Fibroblast of pulmonary artery (primary cell): Measurements from ENCODE around the gene EFHD1.

Source experiments
- DNase-seq: peaks from one replicate; pipeline ENCODE4 v3.0.0-alpha.2; 2010; ENCODE audit warnings: low read depth
- H3K4me3 ChIP-seq: replicated peaks from 2 replicates; pipeline ENCODE4 v1.5.1; 2011; ENCODE audit warnings: low read depth, mild to moderate bottlenecking, control low read depth, low read length, moderate library complexity
- TF ChIP-seq, protein P1 (sequence below): IDR thresholded peaks from 2 replicates; pipeline ENCODE4 v1.5.1; 2011; ENCODE audit warnings: mild to moderate bottlenecking, control low read depth, low read length, inconsistent platforms; ENCODE audit errors: missing control alignments

EFHD1 gene, protein sequence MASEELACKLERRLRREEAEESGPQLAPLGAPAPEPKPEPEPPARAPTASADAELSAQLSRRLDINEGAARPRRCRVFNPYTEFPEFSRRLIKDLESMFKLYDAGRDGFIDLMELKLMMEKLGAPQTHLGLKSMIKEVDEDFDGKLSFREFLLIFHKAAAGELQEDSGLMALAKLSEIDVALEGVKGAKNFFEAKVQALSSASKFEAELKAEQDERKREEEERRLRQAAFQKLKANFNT

DNA sequence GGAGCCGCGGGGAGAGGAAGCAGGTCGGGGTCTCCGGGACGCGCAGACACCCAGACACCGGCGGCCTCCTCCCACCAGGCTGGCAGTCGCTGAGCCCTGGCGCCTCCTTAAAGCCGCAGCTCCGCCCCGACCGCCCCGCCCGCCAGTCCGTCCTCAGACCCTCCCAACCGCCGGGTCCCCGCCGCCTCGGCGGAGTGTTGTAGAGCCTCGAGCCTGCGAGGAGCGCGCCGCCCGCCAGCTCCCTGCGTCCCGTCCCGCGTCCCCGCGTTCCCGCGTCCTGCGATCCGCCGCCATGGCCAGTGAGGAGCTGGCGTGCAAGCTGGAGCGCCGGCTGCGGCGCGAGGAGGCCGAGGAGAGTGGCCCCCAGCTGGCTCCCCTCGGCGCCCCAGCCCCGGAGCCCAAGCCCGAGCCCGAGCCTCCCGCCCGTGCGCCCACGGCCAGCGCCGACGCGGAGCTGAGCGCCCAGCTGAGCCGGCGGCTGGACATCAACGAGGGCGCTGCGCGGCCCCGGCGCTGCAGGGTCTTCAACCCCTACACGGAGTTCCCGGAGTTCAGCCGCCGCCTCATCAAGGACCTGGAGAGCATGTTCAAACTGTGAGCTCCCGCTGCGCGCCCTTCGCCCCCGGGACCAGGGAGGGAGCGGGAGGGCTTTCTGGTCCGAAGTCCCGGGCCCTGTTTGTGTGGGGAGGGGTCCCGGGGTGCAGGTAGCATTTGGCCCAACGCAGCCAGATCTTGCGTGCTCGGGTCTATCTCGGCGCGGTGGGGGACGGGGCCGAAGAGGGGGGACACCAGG, at the start of gene EFHD1:
EFHD1 (plus strand) TSS at position 192 of the 793 bp plus-strand sequence; CDS start at position 293, 101 bp downstream.
- TF ChIP-seq, protein P1, sequence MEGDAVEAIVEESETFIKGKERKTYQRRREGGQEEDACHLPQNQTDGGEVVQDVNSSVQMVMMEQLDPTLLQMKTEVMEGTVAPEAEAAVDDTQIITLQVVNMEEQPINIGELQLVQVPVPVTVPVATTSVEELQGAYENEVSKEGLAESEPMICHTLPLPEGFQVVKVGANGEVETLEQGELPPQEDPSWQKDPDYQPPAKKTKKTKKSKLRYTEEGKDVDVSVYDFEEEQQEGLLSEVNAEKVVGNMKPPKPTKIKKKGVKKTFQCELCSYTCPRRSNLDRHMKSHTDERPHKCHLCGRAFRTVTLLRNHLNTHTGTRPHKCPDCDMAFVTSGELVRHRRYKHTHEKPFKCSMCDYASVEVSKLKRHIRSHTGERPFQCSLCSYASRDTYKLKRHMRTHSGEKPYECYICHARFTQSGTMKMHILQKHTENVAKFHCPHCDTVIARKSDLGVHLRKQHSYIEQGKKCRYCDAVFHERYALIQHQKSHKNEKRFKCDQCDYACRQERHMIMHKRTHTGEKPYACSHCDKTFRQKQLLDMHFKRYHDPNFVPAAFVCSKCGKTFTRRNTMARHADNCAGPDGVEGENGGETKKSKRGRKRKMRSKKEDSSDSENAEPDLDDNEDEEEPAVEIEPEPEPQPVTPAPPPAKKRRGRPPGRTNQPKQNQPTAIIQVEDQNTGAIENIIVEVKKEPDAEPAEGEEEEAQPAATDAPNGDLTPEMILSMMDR: no peak
- H3K4me3 ChIP-seq: peak within 1 kb of the TSS; percentile 53
- DNase-seq: peak; percentile 44

DNA sequence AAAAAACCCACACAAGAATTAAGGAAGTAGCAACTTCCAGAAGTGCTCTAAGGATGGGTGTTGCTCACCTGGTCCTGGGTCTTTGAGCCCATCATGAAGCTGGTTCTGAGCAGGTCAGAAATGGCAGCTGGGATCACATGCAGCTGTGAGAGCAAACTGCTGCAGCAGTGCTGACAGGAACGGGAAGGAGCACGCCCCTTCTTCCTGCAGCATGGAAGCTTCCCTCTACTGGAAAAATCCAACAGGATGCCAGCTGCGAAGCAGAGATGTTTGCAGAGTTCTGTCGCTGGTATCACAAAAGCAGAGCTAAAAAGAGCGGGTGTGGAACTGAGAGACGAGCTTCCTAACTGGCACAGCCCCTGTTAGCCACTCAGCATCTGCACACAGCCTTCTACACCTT, 49.2 kb upstream of the EFHD1 start:
- TF ChIP-seq, protein P1: no peak
- DNase-seq: no peak
- H3K4me3 ChIP-seq: no peak overlapping the region

DNA sequence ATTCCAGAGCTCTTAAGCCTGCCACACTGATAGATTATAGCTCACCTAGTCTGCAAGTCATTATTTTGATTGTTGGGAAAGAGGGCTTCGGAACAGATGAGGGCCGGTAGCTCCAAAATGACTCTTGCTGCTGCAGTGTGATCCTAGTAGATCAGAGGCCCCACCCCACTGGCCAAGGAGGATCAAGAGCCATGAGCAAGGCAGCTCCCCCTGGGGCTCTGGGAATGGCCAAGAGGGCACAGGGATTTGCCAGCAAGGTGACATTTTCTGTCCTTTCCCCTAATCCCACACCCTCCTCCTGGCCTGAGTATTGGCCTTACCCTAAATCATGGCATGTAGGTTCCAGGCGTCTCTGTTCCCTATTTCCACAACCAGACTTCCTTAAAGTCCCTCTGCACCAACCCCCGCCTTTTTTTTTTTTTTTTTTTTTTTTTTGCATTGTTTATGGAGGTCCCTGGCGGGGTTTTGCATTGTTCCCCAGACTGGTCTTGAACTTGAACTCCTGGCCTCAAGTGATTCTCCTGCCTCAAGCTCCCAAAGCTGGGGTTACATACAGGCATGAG, 46.4 kb upstream of the EFHD1 start:
- no peak for DNase-seq

DNA sequence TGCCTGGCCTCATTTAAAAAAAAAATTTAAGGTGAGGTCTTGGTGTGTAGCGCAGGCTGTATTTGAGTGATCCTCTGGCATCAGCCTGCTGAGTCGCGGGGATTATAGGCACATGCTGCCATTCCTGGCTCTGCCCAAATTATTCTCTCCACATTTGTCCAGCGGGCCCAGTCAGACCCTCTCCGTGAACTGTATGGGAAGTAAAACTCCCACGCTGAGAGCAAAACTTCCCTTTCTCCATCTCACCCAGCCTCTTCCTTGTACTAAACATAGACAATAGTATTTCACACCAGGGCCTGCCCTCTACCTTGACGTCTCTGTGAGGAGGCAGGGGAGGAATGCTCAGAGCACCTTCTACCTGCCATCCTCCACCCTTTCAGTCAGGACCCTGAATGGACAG, 45.9 kb upstream of the EFHD1 start:
- no peak overlapping the region for H3K4me3 ChIP-seq
- TF ChIP-seq, protein P1: no peak
- DNase-seq: no peak

More for the DNA sequence above, 46.4 kb upstream of the EFHD1 start:
- TF ChIP-seq, protein P1: no peak
- H3K4me3 ChIP-seq: no peak overlapping the region

DNA sequence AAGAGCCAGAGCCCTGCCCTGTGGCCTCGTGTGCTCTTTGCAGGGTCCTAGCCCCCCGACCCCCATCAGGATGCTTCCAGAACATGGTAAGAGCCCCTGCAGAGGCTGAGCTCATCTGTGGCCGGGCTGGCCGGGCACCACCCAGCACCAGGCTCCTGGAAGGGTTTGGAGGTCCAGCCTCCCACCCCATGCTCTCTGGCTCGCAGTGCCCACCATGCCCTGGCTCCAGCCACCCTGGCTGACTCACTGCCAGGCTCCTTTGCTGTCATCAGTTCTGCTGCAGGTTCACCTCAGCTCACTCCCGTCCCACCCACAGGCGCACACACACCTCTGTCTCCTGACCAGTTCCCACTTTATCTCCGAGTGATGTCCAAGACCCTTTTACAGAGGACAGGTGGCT, 45.4 kb upstream of the EFHD1 start:
- TF ChIP-seq, protein P1: no peak
- no peak overlapping the region for H3K4me3 ChIP-seq
- DNase-seq: no peak

DNA sequence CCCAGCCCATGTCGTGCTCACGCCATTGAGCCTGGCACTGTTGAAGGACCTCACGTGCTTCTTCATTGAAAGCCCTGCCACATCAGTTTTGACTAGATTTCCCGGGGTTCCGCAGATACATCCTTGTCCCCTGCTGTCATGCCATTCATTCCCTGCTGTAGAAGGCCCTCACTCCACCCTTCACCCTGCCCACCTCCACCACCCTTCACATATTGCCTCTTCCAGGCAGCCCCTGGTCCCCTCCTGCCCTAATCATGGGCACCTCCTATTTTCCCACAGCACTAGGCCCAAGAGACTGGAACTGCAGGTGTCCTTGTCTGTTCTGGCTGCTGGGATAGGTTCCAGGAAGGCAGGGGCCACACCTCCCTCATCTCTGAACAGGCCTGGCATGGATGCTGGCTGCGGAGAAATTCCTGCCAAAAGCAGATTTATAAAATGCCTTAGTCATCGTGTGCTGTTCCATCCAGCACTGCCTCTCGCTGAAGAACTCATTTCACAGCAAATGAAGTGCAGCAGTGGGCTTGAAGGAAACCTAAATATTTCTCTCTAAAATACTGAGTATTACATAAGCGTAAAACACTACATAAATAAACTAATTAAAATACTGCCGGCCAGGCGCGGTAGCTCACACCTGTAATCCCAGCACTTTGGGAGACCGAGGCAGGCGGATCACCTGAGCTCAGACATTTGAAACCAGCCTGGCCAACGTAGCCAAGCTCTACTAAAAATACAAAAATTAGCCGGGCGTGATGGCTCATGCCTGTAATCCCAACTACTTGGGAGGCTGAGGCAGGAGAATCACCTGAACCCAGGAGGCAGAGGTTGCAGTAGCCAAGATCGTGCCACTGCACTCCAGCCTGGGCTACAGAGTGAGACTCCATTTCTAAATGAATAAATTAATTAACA, 44.5 kb upstream of the EFHD1 start:
- peak; percentile 83 for DNase-seq
- no peak overlapping the region for H3K4me3 ChIP-seq
- TF ChIP-seq, protein P1: no peak
